HG03442 (cell line): ENCODE measurements around the gene SERAC1.

ENCODE experiments used
- ATAC-seq: cut with Tn5 transposase; IDR thresholded peaks from one replicate; pipeline ENCODE4 v1.9.1; 2021; ENCODE audit warnings: mild to moderate bottlenecking, moderate library complexity; ENCODE audit not compliant: unreplicated experiment

The SERAC1 gene

DNA sequence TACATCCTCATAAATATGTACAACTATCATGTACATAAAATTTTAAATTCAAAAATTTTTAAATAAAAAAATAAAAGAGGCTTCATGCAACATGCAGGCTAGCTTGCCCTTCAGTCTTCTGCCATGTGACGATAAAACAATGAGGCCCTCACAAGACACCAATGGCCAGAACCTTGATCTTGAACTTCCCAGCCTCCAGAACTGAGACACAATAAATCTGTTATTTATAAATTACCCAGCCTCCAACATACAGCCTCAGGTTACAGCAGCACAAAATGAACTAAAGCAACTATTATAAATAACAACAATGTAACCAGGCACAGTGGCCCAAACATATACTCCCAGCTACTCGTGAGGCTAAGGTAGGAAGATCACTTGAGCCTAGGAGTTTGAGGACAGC is 42.8 kb downstream of the SERAC1 start:
- ATAC-seq = no peak

GRCh38 chr6:158124288-158124687 is 43.8 kb downstream of the SERAC1 start:
- ATAC-seq = no peak

DNA sequence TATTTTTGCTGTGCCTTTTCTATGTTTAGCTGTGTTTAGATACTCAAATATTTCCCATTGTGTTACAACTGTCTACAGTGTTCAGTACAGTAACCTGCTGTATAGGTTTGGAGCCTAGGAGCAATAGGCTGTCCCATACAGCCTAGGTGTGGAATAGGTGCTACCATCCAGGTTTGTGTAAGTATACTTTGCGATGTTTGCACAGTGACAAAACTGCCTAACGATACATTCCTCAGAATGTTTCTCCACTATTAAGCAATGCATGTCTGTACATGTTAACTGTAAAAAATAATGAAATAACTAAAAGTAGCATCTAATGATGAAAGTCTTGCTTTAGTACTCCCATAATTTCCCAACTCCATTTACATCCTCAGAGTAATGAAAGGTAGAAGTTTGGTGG is 46.0 kb downstream of the SERAC1 start:
- no peak for ATAC-seq

GRCh38 chr6:158121335-158121734 is 46.7 kb downstream of the SERAC1 start:
- ATAC-seq = no peak

DNA sequence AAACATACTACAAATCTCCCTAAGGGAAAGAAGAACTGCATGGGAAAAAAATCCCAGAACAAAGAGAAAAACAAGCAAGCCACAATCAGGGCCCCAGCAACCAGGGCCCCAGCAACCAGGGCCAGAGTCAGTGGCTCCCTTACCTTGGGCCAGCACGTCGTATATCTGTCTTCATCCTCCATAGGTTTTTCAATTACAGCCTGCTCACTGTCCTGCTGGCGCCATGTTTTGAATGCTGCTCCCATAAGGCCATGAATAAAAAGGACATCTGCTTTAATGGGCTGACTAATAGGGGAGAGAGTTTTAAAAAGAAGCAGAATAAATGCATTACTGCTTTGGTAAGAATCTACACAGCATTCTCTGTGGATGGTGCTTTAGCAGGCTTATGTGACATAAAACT is 49.2 kb downstream of the SERAC1 start:
- ATAC-seq = no peak

DNA sequence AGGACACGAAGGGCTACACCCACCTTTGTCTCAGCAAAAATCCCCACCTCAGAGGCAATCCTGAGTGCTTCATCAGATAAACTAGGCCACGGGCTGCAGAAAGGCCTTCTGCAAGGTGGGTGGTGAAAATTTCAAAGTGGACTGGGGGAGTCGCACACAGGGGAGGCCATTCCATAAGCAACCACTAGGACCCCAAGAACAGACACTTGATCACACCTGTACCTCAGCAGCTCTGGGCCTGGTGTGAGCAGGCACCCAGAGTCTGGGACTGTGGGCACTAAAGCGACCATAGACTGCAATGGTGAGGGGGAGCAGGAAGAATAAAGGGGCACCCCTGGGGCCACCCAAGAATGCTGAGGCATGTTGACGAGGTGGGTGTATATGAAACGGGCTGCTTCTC is 52.6 kb downstream of the SERAC1 start:
- no peak for ATAC-seq

DNA sequence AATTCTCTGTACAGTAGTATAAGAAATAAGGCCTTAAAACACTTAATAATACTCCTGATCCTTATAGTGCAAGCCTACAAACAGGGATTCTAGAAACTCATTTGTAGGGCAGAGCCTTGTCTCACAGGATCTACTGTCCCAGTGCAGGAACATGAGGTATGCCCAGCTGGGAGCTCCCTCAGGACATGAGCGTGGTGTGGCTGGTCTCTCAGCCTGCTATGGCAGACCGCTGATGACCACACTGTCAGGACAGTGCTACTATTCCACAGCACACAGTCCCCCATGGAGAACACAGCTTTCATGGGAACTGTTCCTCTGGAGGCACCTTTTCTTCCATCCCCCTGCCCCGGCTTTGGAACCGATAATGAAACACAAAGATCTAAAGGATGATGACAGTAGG is 53.0 kb downstream of the SERAC1 start:
- ATAC-seq = no peak

- no peak for ATAC-seq
These were observed 54.3 kb downstream of the SERAC1 start for GRCh38 chr6:158113802-158114201.

GRCh38 chr6:158111987-158112386 is 56.1 kb downstream of the SERAC1 start:
- no peak for ATAC-seq

GRCh38 chr6:158110986-158111385 is 57.1 kb downstream of the SERAC1 start:
- no peak for ATAC-seq

DNA sequence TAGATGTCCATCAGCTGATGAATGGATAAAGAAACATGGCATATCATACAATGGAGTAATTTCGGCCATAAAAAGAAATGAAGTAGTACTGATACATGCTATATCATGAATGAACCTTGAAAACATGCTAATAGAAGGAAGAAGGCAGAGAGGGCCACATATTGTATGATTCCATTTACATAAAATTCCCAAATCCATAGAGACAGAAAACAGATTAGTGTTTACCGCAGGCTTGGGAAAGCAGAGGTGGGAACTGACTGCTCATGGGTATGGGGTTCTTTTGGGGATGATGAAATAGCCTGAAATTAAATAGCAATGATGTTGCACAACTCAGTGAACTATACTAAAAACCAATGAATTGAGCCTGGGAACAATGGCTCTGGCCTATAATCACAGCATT is 58.3 kb downstream of the SERAC1 start:
- ATAC-seq = no peak

- no peak for ATAC-seq
These were observed 63.4 kb downstream of the SERAC1 start for GRCh38 chr6:158104696-158105095.

GRCh38 chr6:158103228-158103627 is 64.8 kb downstream of the SERAC1 start:
- ATAC-seq = no peak

DNA sequence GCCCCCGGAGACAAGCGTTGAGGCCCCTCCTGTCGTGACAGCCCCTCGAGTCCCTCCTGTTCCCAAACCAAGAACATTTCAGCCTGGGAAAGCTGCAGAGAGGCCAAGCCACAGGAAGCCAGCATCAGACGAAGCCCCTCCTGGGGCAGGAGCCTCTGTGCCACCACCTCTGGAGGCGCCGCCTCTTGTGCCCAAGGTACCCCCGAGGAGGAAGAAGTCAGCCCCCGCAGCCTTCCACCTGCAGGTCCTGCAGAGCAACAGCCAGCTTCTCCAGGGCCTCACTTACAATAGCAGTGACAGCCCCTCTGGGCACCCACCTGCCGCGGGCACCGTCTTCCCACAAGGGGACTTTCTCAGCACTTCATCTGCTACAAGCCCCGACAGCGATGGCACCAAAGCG is 72.4 kb downstream of the SERAC1 start:
- ATAC-seq = no peak

- no peak for ATAC-seq
These were observed 73.0 kb downstream of the SERAC1 start for GRCh38 chr6:158095031-158095430.

- no peak for ATAC-seq
These were observed 75.3 kb downstream of the SERAC1 start for GRCh38 chr6:158092806-158093205.

- ATAC-seq = no peak
These were observed 80.7 kb downstream of the SERAC1 start for GRCh38 chr6:158087224-158087867.

DNA sequence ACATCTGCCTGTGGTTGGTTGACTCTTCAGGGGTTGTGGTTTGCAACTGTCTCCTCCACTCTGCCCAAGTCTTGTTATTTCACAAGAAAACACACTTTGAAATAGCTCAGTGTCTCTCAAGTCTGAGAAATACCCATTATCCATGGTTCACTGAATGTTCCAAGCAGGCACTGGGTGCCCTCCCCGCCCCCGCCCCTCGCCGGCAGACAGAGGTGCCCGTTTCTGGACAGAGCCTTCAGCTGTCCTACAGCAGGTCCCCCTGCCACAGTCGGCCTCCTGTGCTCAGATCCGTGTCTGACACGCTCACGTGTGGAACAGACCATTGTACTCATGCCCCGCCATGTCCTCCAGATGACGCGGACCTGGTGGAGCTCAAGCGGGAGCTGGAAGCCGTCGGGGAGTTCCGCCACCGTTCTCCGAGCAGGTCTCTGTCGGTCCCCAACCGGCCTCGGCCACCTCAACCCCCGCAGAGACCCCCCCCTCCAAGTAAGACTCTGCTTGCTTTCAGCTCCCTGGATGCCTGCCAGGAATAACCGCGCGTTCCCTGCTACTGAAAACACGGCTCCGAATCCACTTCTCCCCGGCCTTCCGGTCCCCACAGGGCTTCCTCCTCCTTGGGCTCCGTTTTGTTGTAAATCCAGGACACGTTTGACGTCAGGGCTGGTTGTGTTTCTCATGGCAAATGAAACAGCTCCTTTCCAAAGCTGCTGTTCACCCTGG is 81.4 kb downstream of the SERAC1 start:
- peak; percentile 76 for ATAC-seq

DNA sequence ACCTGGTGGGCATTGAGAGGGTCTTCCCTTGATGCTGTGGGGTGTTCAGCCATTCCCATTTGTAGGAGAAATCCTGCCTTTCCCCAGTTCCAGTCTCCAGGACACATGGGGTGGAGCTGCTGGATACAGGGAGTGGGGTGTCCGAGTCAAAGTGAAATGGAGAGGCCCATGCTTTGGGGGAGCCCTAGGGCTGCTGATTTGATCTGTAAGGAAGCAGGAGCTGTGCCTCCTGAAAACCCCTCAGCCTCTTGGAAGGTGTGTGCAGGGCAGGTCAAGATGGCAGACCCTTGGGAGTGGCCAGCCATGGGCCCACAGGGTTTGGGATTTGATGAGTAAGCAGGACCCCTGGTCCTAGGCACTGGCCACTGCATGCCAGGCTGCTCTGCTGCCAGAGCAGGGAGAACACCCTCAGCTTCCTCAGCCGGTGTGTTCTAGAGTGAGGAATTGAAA is 82.0 kb downstream of the SERAC1 start:
- no peak for ATAC-seq

DNA sequence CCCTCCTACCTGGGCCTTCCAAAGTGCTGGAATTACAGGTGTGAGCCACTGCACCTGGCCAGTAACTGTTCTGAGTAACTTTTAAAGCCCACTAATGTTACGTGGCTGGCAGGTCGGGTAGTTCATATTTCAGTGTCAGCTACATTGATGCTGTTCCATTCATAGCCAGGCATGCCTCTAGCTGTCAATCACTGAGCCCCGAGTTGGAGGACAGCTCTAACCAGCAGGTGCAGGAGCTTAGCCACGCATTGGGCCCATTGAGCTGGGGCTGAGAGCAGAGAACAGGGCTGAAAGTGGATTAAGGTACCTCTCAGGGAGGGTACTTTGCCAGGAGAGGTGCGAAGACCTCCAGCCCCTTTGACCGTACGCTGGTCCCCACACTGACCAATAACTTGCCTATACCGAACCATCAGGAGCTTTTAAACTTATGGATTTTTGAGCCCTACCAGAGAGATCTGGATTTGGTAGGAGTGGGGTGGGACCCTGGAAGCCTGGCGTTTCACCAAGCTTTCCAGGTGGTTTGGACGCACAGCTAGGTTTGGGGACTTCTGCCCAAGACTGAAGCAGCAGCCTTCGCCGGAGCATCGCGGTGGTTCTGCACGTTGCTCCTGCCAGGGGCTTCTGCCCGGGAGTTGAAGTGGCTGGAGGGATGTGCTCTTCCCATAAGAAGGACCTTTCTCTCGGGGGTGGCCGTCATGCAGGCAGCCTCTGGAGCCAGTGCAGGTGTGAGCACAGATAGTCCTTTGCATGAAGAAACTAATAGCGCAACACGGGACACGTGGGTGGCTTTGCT is 82.6 kb downstream of the SERAC1 start:
- no peak for ATAC-seq

DNA sequence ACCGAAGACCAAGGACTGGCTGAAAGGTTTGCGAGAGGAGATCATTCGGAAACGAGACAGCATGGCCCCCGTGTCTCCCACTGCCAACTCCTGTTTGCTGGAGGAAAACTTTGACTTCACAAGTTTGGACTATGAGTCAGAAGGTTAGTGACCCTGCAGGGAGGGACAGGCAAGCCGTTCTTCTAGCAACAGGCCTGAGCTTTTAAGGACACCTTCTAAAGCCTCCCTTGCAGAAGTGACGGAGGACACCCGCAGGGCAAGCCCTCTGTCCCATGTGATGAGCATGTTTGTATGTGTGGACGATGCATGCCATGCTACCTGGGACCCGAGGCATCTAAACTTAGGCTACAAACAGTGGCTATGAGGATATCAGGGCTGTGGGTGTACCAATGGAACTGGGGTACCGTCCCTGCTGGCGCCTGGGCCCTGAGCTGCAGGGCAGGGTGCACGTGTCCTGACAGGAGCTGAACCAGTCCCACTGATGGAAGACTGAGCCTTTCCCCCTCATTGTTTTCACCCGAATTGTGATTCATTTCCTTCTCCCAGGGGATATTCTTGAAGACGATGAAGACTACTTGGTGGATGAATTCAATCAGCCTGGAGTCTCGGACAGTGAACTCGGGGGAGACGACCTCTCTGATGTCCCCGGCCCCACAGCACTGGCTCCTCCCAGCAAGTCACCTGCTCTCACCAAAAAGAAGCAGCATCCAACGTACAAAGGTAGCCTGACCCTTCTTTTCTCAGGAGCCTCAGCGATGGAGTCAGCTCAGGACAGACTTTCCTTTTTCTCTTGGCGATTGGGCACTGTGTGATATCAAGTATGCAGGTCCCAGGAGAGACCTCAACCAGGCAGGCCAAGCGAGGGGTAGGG is 84.4 kb downstream of the SERAC1 start:
- ATAC-seq = no peak
